Left ventricle myocardium superior (tissue), 1 donor: ENCODE data around the gene ARID1B. TPM values are rescaled to one million over a fixed set of nuclear protein-coding genes. Genes with fewer than 3 reads are reported as not detected.
A peak's percentile ranks its signal among the peaks of the same experiment; 100 is the strongest.

ENCODE experiments used
- ATAC-seq: fragments of 200-7000 bp; cut with Tn5 transposase; one replicate; pipeline ENCODE4 v1.9.1; 2020; ENCODE audit warnings: mild to moderate bottlenecking, moderate library complexity
- DNase-seq: peaks from one replicate; pipeline ENCODE4 v3.0.0-alpha.2; 2020
- intact Hi-C: fragments of 100-400 bp; cut with micrococcal nuclease; formaldehyde crosslinking; loops from one replicate; pipeline ENCODE4 v1.11.0; 2022
- total RNA-seq: library from RNA; stranded (reverse); fragmentation: NEBNext Ultra II Directional; extraction: Animal tissue kit (Norgen Biotek cat#: 25700); gene quantifications from one replicate; pipeline ENCODE4 v1.2.1, GENCODE V29; 2021
- donor health status: DM: no; HTN: yes; CAD: no; lungs with severe emphysema.

Gene ARID1B
- total RNA-seq, 1 donor from 2014 or later, result 46.6 TPM

GRCh38 chr6:157207521-157208076, 430.4 kb downstream of the ARID1B start:
- DNase-seq, result no peak
- intact Hi-C loops, result no loop called here
- no peak for ATAC-seq

DNA sequence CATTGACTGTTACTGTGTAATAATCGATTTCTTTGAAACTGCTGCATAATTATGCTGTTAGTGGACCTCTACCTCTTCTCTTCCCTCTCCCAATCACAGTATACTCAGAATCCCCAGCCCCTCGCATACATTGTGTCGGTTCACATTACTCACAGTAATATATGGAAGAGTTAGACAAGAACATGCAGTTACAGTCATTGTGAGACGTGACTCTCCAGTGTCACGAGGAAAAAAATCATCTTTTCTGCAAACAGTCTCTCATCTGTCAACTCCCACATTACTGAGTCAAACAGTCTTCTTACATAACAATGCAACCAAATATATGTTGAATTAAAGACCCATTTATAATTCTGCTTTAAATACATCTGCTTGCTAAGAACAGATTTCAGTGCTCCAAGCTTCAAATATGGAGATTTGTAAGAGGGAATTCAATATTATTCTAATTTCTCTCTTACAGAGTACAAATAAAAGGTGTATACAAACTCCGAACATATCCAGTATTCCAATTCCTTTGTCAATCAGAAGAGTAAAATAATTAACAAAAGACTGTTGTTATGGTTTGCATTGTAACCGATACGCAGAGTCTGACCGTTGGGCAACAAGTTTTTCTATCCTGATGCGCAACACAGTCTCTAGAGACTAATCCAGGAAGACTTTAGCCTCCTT, 432.8 kb downstream of the ARID1B start:
- ATAC-seq (no peak), DNase-seq (no peak)
- intact Hi-C loops, result no loop called here

DNA sequence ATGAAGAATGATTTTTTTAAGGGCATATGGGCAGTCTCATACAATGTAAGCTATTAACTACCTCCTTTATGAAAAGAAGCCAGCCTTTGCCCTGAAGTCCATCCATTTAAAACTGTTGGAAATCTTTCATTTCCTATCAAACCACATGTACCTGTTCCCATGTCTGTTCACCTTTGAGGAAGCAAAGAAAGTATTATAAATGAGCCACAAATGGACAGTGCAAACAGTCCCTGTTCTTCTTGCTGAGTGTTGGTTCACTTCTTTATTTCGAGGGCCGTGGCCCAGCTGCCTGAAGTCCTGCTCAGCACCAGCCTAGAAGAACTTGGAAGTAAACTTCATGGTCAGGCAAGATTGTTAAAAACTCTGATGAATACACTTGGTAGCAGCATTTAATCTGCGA, 433.8 kb downstream of the ARID1B start:
- intact Hi-C loops, result no loop called here

DNA sequence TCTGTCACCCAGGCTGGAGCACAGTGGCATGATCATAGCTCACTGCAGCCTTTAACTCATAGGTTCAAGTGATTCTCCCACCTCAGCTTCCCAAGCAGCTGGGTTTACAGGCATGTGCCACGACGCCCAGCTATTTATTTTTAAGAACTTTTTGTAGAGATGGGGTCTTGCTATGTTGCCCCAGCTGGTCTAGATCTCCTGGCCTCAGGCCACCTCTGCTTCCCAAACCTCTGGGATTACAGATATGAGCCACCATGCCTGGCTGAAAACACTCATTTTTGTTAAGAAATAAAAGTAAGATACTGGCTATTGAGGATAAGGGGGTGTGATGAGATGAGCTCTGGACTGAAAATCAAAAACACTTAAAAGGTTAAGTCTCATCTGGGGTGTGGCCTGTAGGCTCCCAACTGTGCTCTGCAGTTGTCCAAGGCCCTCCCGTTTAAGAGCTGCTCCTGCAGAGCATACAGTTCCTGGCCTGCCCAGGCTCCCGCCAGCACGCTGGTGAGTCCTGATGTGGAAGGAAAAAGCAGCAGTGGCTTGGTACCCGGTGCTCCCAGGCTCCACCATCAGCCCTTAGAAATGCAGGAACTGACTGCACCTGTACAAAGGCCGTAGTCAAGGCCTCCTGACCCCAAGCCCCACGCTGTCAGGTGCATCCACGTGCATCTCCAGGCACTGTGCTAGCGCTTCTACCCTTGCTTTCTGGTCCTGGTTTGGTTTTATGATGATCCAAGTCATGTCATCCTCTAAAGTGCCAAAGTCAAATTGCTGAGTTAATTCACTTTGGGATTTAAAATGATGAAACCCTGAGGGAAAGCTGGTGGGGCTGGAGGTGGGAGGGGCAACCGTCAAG, 434.7 kb downstream of the ARID1B start:
- intact Hi-C loops, result no loop called here
- DNase-seq (no peak), ATAC-seq (no peak)

More for the DNA sequence above, 433.8 kb downstream of the ARID1B start:
- DNase-seq, result no peak
- no peak for ATAC-seq

DNA sequence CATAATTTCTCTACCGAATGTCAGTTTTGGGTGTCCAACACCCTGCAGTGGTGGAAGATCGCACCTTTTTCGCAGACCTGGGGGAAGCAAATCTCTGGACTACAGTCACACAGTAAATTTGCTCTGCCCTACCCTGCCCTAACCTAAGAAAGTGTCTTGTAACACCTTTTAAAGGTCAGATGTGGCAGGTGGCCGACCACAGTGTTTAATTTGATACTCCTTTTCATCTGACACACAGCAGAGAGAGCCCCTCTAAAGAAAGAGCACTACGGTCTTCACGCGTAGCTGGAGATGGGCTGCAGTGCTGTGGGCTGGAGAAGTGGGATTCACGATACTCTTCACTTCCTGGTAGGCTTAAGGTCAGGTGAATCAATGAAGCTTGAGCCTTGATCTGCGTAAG, 436.2 kb downstream of the ARID1B start:
- no peak for ATAC-seq
- no peak for DNase-seq
- intact Hi-C loops, result no loop called here

- intact Hi-C loops, result no loop called here
- ATAC-seq (no peak), DNase-seq (no peak)
Observed at GRCh38 chr6:157213907-157214565, 436.9 kb downstream of the ARID1B start.

DNA sequence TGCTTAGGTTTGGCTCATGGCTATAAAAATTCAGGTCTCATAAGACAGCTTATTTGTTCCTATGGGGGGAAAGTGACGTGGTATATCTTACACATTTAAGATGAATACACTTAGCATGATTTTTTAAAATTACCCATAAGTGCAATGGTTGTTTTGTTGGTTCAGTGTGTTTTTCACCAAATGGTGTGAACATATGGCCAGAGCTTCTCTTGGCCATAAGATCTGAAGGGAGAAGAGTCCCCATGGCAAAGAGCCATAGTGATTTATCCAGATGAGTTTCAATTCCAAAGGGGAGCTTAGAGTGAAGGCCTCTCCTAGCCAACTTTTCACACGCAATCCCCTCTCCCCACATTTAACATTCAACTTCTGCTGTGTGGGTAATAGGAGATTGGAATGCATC, 438.5 kb downstream of the ARID1B start:
- no peak for ATAC-seq
- DNase-seq, result no peak
- intact Hi-C loops, result no loop called here

DNA sequence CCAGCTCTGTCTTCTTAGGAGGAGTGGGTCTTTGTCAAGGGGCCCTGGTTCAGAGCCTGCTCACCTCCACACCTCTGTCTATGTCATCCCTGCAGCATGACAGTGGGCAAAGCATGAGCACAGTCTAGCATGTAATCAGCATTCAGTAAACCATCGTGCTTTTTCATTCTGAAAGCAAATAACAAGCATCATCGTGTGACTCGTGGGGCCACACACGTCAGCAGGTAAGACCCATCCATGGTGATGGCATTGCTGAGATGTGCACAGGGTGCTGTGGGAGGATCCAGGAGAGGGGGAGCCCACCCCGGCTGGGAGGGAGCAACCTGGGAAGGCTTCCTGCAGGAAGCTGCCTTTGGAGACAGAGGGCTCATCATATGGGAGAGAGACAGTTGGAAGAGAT, 439.4 kb downstream of the ARID1B start:
- ATAC-seq (no peak), DNase-seq (no peak)
- intact Hi-C loops, result no loop called here

GRCh38 chr6:157217198-157217893, 440.2 kb downstream of the ARID1B start:
- ATAC-seq (no peak), DNase-seq (no peak)
- intact Hi-C loops, result no loop called here

DNA sequence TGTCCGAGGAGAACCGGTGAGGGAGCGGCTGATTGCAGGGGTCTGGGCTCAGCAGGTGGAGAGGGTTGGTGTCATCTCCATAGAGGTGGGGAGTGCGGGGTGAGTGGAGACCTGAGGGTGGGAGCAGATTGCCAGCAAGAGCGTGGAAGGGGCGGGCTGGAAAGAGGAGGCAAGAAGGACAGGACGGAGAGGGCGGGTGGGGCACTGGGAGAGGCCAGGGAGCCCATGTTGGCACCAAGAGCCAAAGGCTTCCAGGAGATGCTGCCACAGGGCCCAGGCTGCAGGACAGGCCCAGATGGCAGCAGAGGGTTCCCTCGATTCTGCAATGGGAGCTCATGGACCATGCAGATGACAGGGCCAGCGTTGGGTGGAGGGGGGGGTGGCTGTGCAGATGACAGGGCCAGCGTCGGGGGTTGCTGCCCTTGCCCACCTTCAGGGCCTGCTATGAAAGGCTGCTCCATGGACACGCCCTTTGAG, 440.8 kb downstream of the ARID1B start:
- no peak for DNase-seq
- no peak for ATAC-seq
- intact Hi-C loops, result no loop called here

- ATAC-seq (no peak), DNase-seq (no peak)
- intact Hi-C loops, result no loop called here
Observed at GRCh38 chr6:157218371-157219198, 441.4 kb downstream of the ARID1B start.

DNA sequence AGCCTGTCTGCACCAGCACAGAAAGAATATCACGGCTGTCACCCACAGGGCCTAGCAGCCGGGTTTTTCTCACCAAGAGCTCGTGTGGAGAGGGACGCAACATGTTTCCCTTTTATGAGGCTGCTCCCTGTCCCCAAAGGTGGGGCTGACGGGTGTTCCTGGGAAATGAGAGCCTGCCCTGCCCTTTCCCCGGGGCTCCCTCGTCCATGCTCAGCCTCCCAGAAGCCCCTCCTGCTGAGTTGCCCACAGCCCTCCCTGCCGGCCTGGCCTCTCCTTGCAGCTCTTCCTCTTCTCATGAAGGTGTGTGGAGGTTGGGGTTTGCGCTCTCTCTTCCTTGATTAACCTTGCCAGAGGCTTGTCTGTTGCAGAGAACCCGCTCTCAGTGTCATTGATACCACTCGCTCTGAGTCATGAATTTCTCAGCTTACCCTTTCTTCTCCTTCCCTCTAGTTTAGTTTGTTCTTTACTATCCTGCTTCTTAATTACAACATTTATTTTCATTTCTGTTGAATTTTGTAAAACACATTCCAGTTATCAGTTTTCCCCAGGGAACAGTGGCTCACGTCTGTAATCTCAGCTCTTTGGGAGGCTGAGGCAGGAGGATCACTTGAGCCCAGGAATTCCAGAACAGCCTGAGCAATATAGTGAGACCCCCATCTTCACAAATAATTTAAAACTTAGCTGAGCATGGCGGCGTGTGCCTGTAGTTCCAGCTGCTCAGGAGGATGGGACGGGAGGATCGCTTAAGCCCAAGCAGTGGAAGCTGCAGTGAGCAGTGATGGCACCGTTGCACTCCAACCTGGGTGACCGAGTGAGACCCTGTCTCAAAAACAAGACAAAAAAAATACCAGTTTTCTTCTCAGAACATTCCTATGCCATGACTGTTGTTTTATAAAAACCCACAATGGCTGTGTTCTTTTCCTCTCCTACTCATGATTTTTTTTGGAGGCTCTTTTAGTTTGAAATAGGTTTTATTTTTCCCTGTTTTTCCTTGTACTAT, 442.3 kb downstream of the ARID1B start:
- intact Hi-C loops, result no loop called here
- ATAC-seq, result no peak
- no peak for DNase-seq

GRCh38 chr6:157220485-157220884, 443.3 kb downstream of the ARID1B start:
- intact Hi-C loops, result no loop called here
- ATAC-seq (no peak), DNase-seq (no peak)

- ATAC-seq (peak; percentile 81), DNase-seq (peak; percentile 90)
- intact Hi-C loops, result no loop called here
Observed at GRCh38 chr6:157221049-157221816, 444.1 kb downstream of the ARID1B start.

DNA sequence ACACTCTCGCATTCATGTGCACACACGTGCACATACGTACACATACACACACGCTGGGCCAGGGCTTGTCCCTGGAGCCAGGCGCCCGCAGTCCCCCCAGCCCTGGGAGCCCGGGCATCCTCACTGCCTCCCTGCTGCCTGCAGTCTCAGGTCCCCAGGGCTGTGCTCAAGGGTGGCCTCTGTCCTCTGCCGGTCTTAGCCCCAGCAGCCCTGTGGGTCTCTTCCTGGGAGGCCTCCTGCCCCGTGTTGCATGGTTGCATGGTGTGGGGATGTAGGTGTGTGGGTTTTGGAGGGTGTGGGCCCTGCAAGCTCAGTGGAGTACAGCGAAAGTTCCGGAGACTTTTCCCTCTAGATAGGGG, 444.6 kb downstream of the ARID1B start:
- DNase-seq (no peak), ATAC-seq (no peak)
- intact Hi-C loops, result no loop called here

DNA sequence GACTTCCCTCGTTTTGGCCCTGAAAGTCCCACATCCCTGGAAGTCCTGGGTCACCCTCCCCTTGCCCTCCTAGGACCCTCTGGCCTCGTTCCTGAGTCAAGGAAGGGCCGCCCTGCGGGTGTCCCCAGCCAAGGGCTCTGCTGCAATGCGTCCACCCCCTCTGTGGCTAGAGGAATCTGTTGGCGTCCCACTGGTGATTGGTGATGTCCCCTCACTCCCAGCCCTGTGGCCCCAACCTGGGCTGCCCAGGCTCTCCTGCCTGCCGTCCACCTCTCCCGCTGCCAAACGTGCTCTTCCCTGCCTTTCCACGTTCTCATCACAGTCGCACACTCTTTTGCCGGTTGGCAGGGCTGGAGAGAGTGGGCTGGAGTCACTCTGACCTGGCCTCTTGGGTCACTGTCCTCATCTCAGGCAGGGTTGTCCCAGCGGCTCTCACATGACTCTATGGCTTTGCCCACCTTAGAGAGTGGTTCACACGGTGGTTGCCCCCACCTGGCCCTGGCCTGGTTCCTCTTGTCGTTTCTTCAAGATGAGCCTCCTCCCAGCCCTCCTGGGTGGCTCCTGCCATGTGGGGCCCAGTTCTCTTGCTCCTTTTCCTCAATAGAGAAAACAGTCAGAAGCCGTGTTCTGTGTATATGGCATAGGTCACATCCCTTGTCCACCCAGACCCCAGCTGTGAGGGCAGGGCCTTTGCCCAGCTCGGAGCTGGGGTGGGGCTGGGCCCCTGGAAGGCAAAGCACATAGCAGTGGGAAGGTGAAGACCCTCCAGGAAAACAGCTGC, 445.2 kb downstream of the ARID1B start:
- intact Hi-C loops, result no loop called here
- no peak for DNase-seq
- ATAC-seq, result no peak
